ENCODE results near the gene SF1. TPM values are rescaled to one million over a fixed set of nuclear protein-coding genes. Genes with fewer than 3 reads are reported as not detected.

The SF1 gene
- total and polyA plus RNA-seq, 7 donors = 56.2 to 210 (median 150) TPM

- Histone ChIP-seq H3K4me3 (peak overlapping the region; percentile 74), H3K36me3 (ENCODE audit: insufficient read depth in 1 of 2, low read depth in 1 of 2) (peaks cover 6 to 62% of the 10 kb centered on the region in 2 donors), H3K4me1 (peaks cover 91% of the 10 kb centered on the region), H3K27me3 (ENCODE audit: insufficient read depth in 3 of 3, low read length in 2 of 3) (no peaks in the 10 kb centered on the region), H3K9me3 (no peaks in the 10 kb centered on the region), H3K27ac (peak overlapping the region; percentile 85)
- WGBS, 3 donors = 16 to 24% (median 20%) methylated on average over 7 of the region's 7 CpGs
- no peak for TF ChIP-seq CTCF (IDR thresholded peaks at IDR 0.05)
- intact Hi-C loops (cut with DNase I) = loop anchor here in 1 of 2 donors (2.0 kb wide), 1 partner anchor 16 kb away; no protein-coding TSS in a partner anchor
- DNase-seq (peak; percentile 17 to 57), ATAC-seq (peak in 3 of 4 donors; percentile 2 to 4 (median 2))
Observed at GRCh38 chr11:64760759-64761420, 17.5 kb downstream of the SF1 start.

GRCh38 chr11:64759722-64760719 lies 18.3 kb downstream of the SF1 start, which contains the start of gene PYGM:
PYGM (minus strand) TSS chr11:64759974; CDS start chr11:64759898, 76 bp downstream.
- H3K27ac ChIP-seq = peak within 1 kb of the TSS; percentile 85
- DNase-seq (peak; percentile 87 to 94), ATAC-seq (peak; percentile 74 to 77 (median 76))
- intact Hi-C loops (cut with DNase I) = loop anchor here in 1 of 2 donors (2.0 kb wide), 1 partner anchor 17 kb away; no protein-coding TSS in a partner anchor
- 11 to 21% (median 12%) methylated on average over 22 to 24 of the region's 24 CpGs for WGBS, 3 donors
- no peak for TF ChIP-seq CTCF (IDR thresholded peaks at IDR 0.05)
- H3K27me3 ChIP-seq (ENCODE audit: insufficient read depth in 3 of 3, low read length in 2 of 3) = no peaks in the 10 kb centered on the region
- peak within 1 kb of the TSS; percentile 74 for H3K4me3 ChIP-seq
- peaks cover 94% of the 10 kb centered on the region for H3K4me1 ChIP-seq
- H3K36me3 ChIP-seq (ENCODE audit: insufficient read depth in 1 of 2, low read depth in 1 of 2) = peaks cover 6 to 61% of the 10 kb centered on the region in 2 donors
- no peaks in the 10 kb centered on the region for H3K9me3 ChIP-seq

- H3K9me3 ChIP-seq = no peaks in the 10 kb centered on the region
- peaks cover 90% of the 10 kb centered on the region for H3K4me1 ChIP-seq
- H3K27ac ChIP-seq = peak overlapping the region; percentile 85
- no peaks in the 10 kb centered on the region for H3K27me3 ChIP-seq (ENCODE audit: insufficient read depth in 3 of 3, low read length in 2 of 3)
- peak overlapping the region; percentile 74 for H3K4me3 ChIP-seq
- WGBS, 3 donors = 20 to 35% (median 22%) methylated on average over 21 of the region's 21 CpGs
- DNase-seq (peak; percentile 78 to 89), ATAC-seq (peak; percentile 51 to 57 (median 56))
- no peak for TF ChIP-seq CTCF (IDR thresholded peaks at IDR 0.05)
- intact Hi-C loops (cut with DNase I) = no loop called here
- peaks cover 0 to 61% of the 10 kb centered on the region in 2 donors for H3K36me3 ChIP-seq (ENCODE audit: insufficient read depth in 1 of 2, low read depth in 1 of 2)
Observed at GRCh38 chr11:64759131-64759721, 19.1 kb downstream of the SF1 start.

GRCh38 chr11:64758330-64759079 lies 19.8 kb downstream of the SF1 start:
- no peak for TF ChIP-seq CTCF (IDR thresholded peaks at IDR 0.05)
- 36 to 54% (median 45%) methylated on average over 15 of the region's 15 CpGs for whole genome bisulfite sequencing, 3 donors
- Histone ChIP-seq H3K27me3 (ENCODE audit: insufficient read depth in 3 of 3, low read length in 2 of 3) (no peaks in the 10 kb centered on the region), H3K27ac (peak overlapping the region; percentile 85), H3K9me3 (no peaks in the 10 kb centered on the region), H3K36me3 (ENCODE audit: insufficient read depth in 1 of 2, low read depth in 1 of 2) (peaks cover 0 to 59% of the 10 kb centered on the region in 2 donors), H3K4me3 (peak overlapping the region; percentile 74), H3K4me1 (peaks cover 85% of the 10 kb centered on the region)
- DNase-seq = peak; percentile 14 to 49
- intact Hi-C loops (cut with DNase I) = no loop called here
- ATAC-seq = no peak

Data from psoas muscle (tissue), 8 donors.